Panc1 (cell line): ENCODE data around the gene ESRRB. TPM values are rescaled to one million over a fixed set of nuclear protein-coding genes. Genes with fewer than 3 reads are reported as not detected.

Experiments
- ATAC-seq: fragments of 200-7000 bp; cut with Tn5 transposase; 2 replicates; pipeline ENCODE4 v1.9.1; 2020; ENCODE audit warnings: mild to moderate bottlenecking, moderate library complexity
- BruUV-seq: library from RNA; stranded (reverse); fragments of 400-500 nt; replicated peaks from 2 replicates; lab custom pipeline; 2021; lab: Mats Ljungman, UMichigan
- CTCF ChIA-PET: fragments of 300-600 bp; sonication (Branson Sonifier 250); formaldehyde crosslinking; loops from one replicate; lab custom pipeline; 2022; ENCODE audit warnings: antibody characterized with exemption; lab: Charles Lee
- POLR2A ChIA-PET: fragments of 300-600 bp; sonication (Branson Sonifier 250); formaldehyde crosslinking; loops from one replicate; lab custom pipeline; 2022; ENCODE audit warnings: antibody characterized with exemption; lab: Charles Lee
- DNase-seq: peaks from one replicate; pipeline ENCODE4 v3.0.0-alpha.2; 2010; ENCODE audit warnings: low read depth, low spot score
- H3K27ac ChIP-seq: 2 replicates; pipeline ENCODE4 v1.5.1; 2011; ENCODE audit warnings: mild to moderate bottlenecking, low read length, inconsistent platforms
- H3K27me3 ChIP-seq: fragments of 200-500 bp; sonication (Bioruptor generic); 2 replicates; pipeline ENCODE4 v1.6.0; 2014; ENCODE audit warnings: low read length, inconsistent platforms; ENCODE audit not compliant: control insufficient read depth, insufficient read depth
- H3K36me3 ChIP-seq: fragments of 200-500 bp; sonication (Bioruptor generic); 2 replicates; pipeline ENCODE4 v1.5.1; 2014; ENCODE audit warnings: inconsistent platforms, mild to moderate bottlenecking, low read length, moderate library complexity; ENCODE audit not compliant: control insufficient read depth, insufficient read depth
- H3K4me1 ChIP-seq: 2 replicates; pipeline ENCODE4 v1.5.1; 2011; ENCODE audit warnings: inconsistent platforms, mild to moderate bottlenecking, low read length, moderate library complexity; ENCODE audit not compliant: control insufficient read depth, insufficient read depth
- H3K4me3 ChIP-seq, 2 experiments: 2 replicates each; pipeline ENCODE4 v1.5.1; 2011 to 2012; ENCODE audit warnings: low read depth in 2 of 2, low read length in 2 of 2, mild to moderate bottlenecking in 2 of 2, inconsistent platforms in 1 of 2, moderate library complexity in 1 of 2
- H3K9me3 ChIP-seq: fragments of 200-500 bp; sonication (Bioruptor generic); 2 replicates; pipeline ENCODE4 v1.5.1; 2014; ENCODE audit warnings: low read depth, mild to moderate bottlenecking, inconsistent platforms, low read length, moderate library complexity; ENCODE audit not compliant: control insufficient read depth, insufficient read depth
- POLR2AphosphoS5 ChIP-seq: IDR thresholded peaks from 2 replicates; pipeline ENCODE4 v1.6.1; 2012; ENCODE audit warnings: mild to moderate bottlenecking, low read depth, low read length, moderate library complexity
- REST ChIP-seq, 2 experiments: IDR thresholded peaks; 2 replicates each; pipeline ENCODE4 v1.6.1; 2011 to 2012; ENCODE audit warnings: low read depth in 2 of 2, control low read depth in 1 of 2, low read length in 1 of 2, mild to moderate bottlenecking in 1 of 2, moderate library complexity in 1 of 2; ENCODE audit not compliant: insufficient read depth in 1 of 2
- SIN3A ChIP-seq: IDR thresholded peaks from 2 replicates; pipeline ENCODE4 v1.6.1; 2012; ENCODE audit warnings: low read depth, mild to moderate bottlenecking, low read length, moderate library complexity, borderline replicate concordance; ENCODE audit not compliant: insufficient read depth
- TCF7L2 ChIP-seq: IDR thresholded peaks from 2 replicates; pipeline ENCODE4 v1.6.1; 2011; ENCODE audit warnings: mild to moderate bottlenecking, low read depth, low read length, inconsistent platforms
- in situ Hi-C: cut with HindIII; loops from 2 replicates; pipeline ENCODE4 v1.10.0; 2016; ENCODE audit warnings: low sequenced_read_pairs, low pct_unique_long_range_greater_than_20kb
- intact Hi-C: fragments of 100-400 bp; cut with micrococcal nuclease; formaldehyde crosslinking; loops from one replicate; pipeline ENCODE4 v1.10.0; 2022; ENCODE audit not compliant: unreplicated experiment
- total RNA-seq: library from RNA; stranded (reverse); gene quantifications from one replicate; pipeline ENCODE4 v1.2.1, GENCODE V29; 2021; ENCODE audit not compliant: unreplicated experiment
- TF ChIP-seq, protein P1 (sequence below): fragments of 450-650 bp; IDR thresholded peaks from 2 replicates; pipeline ENCODE4 v1.5.1; 2017; ENCODE audit warnings: mild to moderate bottlenecking

Gene ESRRB
- total RNA-seq, 1 experiment from 2014 or later = not detected

- Histone ChIP-seq H3K9me3 (no peaks in the 10 kb centered on the region), H3K4me3 (no peak overlapping the region), H3K4me1 (no peaks in the 10 kb centered on the region), H3K36me3 (no peaks in the 10 kb centered on the region), H3K27me3 (no peaks in the 10 kb centered on the region), H3K27ac (no peak overlapping the region)
- POLR2A ChIA-PET = no interaction called here
- in situ Hi-C loops (no loop called here), intact Hi-C loops (no loop called here)
- no peak for ATAC-seq
- no TSS peak for BruUV-seq
- TF ChIP-seq TCF7L2 (no peak), POLR2AphosphoS5 (no peak), REST (IDR thresholded peaks at IDR 0.05; ENCODE audit: insufficient read depth in 1 of 2, low read depth in 2 of 2, low read length in 1 of 2) (no peak), SIN3A (no peak)
- TF ChIP-seq, protein P1, sequence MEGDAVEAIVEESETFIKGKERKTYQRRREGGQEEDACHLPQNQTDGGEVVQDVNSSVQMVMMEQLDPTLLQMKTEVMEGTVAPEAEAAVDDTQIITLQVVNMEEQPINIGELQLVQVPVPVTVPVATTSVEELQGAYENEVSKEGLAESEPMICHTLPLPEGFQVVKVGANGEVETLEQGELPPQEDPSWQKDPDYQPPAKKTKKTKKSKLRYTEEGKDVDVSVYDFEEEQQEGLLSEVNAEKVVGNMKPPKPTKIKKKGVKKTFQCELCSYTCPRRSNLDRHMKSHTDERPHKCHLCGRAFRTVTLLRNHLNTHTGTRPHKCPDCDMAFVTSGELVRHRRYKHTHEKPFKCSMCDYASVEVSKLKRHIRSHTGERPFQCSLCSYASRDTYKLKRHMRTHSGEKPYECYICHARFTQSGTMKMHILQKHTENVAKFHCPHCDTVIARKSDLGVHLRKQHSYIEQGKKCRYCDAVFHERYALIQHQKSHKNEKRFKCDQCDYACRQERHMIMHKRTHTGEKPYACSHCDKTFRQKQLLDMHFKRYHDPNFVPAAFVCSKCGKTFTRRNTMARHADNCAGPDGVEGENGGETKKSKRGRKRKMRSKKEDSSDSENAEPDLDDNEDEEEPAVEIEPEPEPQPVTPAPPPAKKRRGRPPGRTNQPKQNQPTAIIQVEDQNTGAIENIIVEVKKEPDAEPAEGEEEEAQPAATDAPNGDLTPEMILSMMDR = no peak
- CTCF ChIA-PET = no interaction called here
- DNase-seq = no peak
These were observed 86.4 kb downstream of the ESRRB start for GRCh38 chr14:76462330-76462729.

GRCh38 chr14:76463105-76463504 lies 87.2 kb downstream of the ESRRB start:
- no peak for ATAC-seq
- in situ Hi-C loops = no loop called here
- Histone ChIP-seq H3K4me3 (no peak overlapping the region), H3K9me3 (no peaks in the 10 kb centered on the region), H3K4me1 (no peaks in the 10 kb centered on the region), H3K36me3 (no peaks in the 10 kb centered on the region), H3K27ac (no peak overlapping the region), H3K27me3 (no peaks in the 10 kb centered on the region)
- intact Hi-C loops = no loop called here
- ChIA-PET CTCF (no interaction called here), POLR2A (no interaction called here)
- no peak for DNase-seq
- no TSS peak for BruUV-seq
- TF ChIP-seq, protein P1 = no peak
- TF ChIP-seq REST (IDR thresholded peaks at IDR 0.05; ENCODE audit: insufficient read depth in 1 of 2, low read depth in 2 of 2, low read length in 1 of 2) = no peak
- TF ChIP-seq POLR2AphosphoS5 = no peak
- no peak for TF ChIP-seq TCF7L2
- TF ChIP-seq SIN3A = no peak
